ENCODE measurements around the gene TARDBP.
"Not testable (repeated sequence)": the region's sequence is repeated elsewhere in the genome, so short reads cannot be mapped to it uniquely, and the experiment has no call there.

Gene TARDBP

GRCh38 chr1:11012260-11013159 lies at the start of gene TARDBP:
Gene TARDBP (plus strand): TSS chr1:11012654. CDS start chr1:11013728, 1,074 bp downstream.
- DNase-seq (ENCODE audit: low read depth in 2 of 2): peak; percentile 77 to 79

GRCh38 chr1:10965546-10966226 lies 46.8 kb upstream of the TARDBP start:
- DNase-seq (ENCODE audit: low read depth in 2 of 2): no peak

DNA sequence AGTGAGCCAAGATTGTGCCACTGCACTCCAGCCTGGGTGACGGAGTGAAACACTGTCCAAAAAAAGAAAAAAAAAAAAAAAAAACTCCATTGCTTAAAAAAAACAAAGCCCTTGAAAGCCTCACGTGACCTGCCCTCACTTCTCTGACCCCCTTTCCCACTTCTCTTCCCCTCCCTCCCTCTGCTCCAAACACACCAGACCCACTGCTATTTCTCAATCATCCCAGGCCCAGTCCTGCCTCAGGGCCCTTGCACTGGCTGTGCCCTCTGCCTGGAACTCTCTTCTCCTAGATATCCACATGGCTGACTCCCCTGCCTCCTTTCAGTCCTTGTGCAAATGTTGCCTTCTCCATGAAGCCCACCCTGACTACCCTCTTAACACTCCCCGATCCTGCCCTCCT lies 45.4 kb upstream of the TARDBP start:
- no peak for DNase-seq (ENCODE audit: low read depth in 2 of 2)

DNA sequence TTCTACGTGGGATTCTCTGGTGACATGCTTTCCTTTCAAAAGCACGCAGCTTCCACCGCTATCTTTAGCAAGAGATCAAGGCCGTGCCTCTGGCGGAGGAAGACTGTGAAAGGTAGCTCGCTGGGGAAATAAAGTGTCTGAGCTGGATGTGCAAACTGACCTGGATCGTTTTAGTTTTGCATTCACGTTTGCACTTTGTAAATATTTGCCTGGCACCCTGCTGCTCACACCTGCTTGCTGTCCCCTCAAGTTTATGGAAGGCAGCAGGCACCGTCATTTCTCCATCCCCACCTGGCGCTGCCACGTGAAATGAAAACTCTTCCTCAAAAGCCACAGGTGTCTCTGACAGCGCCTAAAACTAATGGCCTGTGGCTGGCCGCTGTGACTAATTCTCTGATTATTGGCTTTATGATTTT lies 44.0 kb upstream of the TARDBP start:
- DNase-seq (ENCODE audit: low read depth in 2 of 2): no peak

DNA sequence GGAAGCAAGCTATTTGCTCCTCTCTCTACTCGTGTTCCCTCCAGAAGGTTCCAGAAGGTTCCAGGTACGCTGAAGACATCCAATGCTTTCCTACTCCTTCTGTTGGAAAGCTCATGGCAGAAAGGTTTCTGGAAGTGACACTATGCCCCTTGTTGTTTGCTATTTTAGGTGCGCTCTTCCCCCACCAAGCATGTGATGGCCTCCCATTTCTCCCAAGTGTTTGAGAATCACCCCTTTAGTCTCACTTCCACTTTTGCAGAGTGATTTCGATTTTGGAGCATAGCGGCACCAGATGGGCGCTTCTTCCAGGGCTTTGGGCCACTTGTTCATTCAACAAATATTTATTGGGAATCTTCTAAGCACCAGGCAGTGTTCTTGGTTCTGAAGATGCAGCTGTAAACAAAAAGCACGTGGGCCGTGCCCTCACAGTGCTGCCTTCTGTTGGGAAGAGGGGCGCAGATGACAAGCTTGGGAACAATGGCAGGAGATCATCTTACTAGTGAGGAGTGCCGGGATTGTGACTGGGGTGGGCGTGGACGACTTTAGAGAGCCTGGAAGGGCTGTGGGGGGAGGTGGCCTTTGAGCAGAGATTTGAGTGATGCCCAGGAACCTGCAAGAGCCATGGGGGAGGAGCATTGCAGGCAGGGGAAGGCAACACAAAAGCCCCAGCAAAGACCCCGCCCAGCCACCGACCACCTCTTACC lies 43.0 kb upstream of the TARDBP start:
- DNase-seq (ENCODE audit: low read depth in 2 of 2): no peak

DNA sequence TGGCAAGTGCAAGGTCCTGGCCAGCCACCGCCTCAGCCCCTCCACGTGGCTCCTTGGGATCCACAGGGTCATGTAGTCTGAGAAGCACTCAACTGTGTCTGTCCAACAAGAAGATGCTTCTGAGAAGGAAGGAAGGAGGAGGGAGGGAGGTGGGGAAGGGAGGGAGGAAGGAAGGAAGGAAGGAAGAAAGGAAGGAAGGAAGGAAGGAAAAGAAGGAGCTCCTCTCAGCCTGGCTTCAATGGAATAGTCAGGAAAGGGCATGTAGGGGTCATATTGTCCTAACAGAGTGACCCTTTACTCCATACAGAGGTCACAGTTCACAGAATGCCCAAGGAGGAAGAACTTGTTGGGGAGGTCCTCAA lies 42.5 kb upstream of the TARDBP start:
- no peak for DNase-seq (ENCODE audit: low read depth in 2 of 2)

- no peak for DNase-seq (ENCODE audit: low read depth in 2 of 2)
These were observed 38.9 kb upstream of the TARDBP start for GRCh38 chr1:10973552-10973951.

DNA sequence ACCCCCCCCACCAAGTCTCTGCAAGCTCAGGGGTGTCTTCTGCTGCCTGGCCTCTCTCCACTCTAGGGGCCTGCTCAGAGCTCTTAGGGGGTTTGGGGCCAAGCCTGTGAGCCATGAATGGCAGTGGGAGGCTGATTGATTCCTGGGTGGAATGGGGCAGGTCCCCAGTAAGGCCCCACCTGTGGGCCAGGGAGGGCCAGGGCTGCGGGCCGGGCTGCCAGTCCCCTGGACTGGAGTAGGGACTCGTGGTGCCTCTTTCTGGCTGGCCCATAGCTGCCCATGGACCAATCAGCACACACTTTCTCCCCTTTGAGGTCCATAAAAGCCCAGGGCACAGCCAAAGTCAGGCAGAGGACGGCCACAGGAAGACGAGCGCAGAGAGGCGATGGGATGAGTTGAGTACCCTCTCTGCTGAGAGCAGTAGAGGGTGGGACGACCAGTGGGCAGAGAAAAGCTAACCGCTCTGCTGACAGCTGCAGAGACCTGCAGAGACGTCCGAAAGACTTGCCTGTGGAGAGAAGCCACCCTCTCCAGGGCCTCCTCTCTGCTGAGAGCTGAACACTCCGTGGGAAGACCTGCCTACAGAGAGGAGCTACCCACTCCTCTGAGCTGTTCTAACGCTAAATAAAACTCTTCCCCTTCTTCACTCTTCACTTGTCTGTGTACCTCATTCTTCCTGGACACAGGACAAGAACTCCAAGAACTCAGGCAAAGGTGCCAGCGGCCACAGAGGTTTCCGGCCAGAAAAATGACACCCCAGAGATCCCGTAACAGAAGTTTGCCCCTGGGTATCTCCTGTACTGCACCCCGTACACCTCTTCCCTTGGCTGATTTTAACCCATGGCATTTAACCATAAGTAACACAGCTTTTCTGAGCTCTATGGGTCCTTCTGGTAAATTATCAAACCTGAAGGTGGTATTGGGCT lies 38.2 kb upstream of the TARDBP start:
- DNase-seq (ENCODE audit: low read depth in 2 of 2): no peak

- no peak for DNase-seq (ENCODE audit: low read depth in 2 of 2)
These were observed 36.7 kb upstream of the TARDBP start for GRCh38 chr1:10975567-10976326.

- DNase-seq (ENCODE audit: low read depth in 2 of 2): no peak
These were observed 33.7 kb upstream of the TARDBP start for GRCh38 chr1:10978719-10979118.

DNA sequence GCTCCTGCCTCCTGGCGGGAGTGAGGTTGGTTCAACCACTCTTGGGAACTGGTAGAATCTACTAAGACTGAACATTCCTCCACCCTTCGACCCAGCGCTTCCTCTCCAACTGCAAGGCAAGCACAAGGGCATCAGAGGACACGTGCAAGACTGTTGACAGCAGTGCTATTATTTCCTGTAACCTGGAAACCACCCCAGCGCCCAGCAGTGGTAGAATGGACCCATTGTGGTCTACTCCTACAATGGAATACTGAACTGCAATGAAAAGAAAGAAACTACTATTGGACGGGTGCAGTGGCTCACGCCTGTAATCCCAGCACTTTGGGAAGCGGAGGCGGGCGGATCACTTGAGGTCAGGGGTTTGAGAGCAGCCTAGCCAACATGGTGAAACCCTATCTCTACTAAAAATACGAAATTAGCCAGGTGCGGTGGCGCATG lies 33.0 kb upstream of the TARDBP start:
- no peak for DNase-seq (ENCODE audit: low read depth in 2 of 2)

DNA sequence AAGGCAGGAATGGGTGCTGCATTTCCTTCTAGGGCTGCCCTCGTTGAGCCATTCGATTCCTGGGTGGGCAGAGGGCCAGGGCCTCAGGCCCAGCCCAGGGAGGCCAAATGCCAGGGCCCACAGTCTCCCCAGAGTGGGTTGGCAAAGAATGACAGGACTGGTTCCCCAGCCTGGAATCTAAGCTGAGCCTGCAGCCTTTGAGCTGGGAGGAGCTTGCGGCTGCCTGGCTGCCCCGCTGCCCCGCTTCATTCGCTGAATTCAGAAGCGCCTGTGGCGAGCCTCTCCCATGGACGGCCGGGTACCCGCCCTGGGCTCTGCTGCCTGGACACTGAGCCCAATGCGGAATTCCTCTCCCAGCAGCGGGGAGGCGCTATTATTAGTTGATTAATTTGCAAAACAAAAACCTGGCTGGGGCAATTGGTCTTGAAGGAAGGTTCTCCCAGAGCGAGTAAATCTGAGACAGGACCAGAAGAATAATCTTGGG lies 32.3 kb upstream of the TARDBP start:
- DNase-seq (ENCODE audit: low read depth in 2 of 2): no peak

GRCh38 chr1:10980841-10981727 lies 31.4 kb upstream of the TARDBP start:
- no peak for DNase-seq (ENCODE audit: low read depth in 2 of 2)

DNA sequence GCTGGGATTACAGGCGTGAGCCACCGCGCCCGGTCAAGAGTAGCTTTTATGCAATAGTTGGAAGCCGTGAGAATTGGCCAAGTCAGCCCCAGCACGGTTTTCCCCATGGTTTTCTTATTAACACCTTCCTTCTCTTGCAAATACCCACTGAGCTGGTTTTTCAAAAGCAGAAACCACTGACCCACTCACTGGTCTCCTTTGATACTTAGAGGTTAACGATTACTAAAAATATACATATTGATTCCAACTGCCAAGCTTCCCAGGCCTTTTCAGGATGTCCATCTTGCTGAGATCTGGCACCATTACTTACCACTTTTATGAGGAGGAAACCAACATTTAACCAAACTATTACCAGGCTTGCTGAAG lies 25.9 kb upstream of the TARDBP start:
- DNase-seq (ENCODE audit: low read depth in 2 of 2): no peak

- DNase-seq (ENCODE audit: low read depth in 2 of 2): no peak
These were observed 24.5 kb upstream of the TARDBP start for GRCh38 chr1:10987840-10988417.

DNA sequence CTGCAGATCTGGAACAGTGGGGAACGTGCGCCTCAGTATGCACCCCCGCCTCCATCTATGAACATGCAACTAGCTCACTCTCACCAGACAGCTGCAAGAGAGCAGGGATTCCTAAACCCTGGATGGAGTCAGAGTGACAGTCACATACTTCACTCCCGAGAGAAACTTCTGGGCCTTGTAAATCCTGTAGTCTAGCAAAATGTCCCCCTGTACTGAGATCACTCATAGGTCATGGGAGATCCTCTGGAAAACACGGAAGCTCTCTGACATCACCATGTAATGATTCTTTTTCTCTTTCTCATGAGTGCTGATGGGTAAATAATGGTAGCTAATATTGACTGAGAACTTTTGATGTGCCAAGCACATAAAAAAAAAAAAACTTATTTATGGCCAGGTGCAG lies 23.4 kb upstream of the TARDBP start:
- DNase-seq (ENCODE audit: low read depth in 2 of 2): no peak

DNA sequence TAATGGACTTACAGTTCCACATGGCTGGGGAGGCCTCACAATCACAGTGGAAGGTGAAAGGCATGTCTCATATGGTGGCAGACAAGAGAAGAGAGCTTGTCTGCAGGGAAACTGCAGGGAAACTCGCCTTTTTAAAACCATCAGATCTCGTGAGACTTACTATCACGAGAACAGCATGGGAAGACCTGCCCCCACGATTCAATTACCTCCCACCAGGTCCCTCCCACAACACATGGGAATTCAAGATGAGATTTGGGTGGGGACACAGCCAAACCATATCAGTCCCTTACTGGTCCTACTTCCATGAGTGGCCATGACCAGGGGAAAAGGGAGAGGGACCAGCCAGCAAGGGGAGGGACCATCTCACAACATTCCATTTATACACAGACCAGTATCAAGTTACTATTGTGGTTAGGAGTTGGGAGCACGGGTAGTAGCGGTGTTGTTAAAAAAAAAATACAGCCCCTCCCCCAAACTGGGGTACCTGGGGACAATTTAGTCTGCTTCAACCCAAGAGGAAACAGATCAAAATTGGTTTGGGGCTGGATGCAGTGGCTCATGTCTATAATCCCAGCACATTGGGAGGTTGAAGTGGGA lies 22.4 kb upstream of the TARDBP start:
- not testable (repeated sequence) for DNase-seq (ENCODE audit: low read depth in 2 of 2)

GRCh38 chr1:10990828-10991227 lies 21.6 kb upstream of the TARDBP start:
- no peak for DNase-seq (ENCODE audit: low read depth in 2 of 2)

- DNase-seq (ENCODE audit: low read depth in 2 of 2): not testable (repeated sequence)
These were observed 20.4 kb upstream of the TARDBP start for GRCh38 chr1:10992004-10992403.

All from activated CD8-positive, alpha-beta memory T cell treated with anti-CD3 and anti-CD28 coated beads for 4 hours (primary cell).